Tibial nerve (tissue), 3 donors: ENCODE measurements around the gene HEPHL1.

ENCODE experiments used
- POLR2A ChIP-seq, 2 donors: fragments of 450-650 bp; IDR thresholded peaks; one replicate each; pipeline ENCODE4 v1.6.1; 2017; ENCODE audit warnings: antibody characterized with exemption in 2 of 2, mild to moderate bottlenecking in 2 of 2, moderate library complexity in 2 of 2
- TF ChIP-seq, protein P1 (sequence below), 5 experiments: fragments of 200-600 bp in 3 of 5; fragments of 450-650 bp in 2 of 5; sonication (generic) in 3 of 5; IDR thresholded peaks; one replicate each; pipeline ENCODE4 v1.5.1; 2016 to 2019; ENCODE audit warnings: antibody characterized with exemption in 5 of 5, mild to moderate bottlenecking in 3 of 5, moderate library complexity in 2 of 5

GRCh38 chr11:94130298-94131046 is 109.3 kb downstream of the HEPHL1 start:
- no peak for TF ChIP-seq POLR2A (IDR thresholded peaks at IDR 0.05)
- TF ChIP-seq, protein P1, sequence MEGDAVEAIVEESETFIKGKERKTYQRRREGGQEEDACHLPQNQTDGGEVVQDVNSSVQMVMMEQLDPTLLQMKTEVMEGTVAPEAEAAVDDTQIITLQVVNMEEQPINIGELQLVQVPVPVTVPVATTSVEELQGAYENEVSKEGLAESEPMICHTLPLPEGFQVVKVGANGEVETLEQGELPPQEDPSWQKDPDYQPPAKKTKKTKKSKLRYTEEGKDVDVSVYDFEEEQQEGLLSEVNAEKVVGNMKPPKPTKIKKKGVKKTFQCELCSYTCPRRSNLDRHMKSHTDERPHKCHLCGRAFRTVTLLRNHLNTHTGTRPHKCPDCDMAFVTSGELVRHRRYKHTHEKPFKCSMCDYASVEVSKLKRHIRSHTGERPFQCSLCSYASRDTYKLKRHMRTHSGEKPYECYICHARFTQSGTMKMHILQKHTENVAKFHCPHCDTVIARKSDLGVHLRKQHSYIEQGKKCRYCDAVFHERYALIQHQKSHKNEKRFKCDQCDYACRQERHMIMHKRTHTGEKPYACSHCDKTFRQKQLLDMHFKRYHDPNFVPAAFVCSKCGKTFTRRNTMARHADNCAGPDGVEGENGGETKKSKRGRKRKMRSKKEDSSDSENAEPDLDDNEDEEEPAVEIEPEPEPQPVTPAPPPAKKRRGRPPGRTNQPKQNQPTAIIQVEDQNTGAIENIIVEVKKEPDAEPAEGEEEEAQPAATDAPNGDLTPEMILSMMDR (IDR thresholded peaks at IDR 0.05) = no peak
